Stimulated activated memory B cell treated with anti-CD40 and anti-IgM and Interleukin-4, amounts not matched to agents 10 μg/mL and 1 μg/mL and 100 μg/mL, for 72 hours (primary cell): ENCODE data around the gene MOB3B.
A peak's percentile ranks its signal among the peaks of the same experiment; 100 is the strongest.

Experiments used
- ATAC-seq: fragments of 150-1000 bp; cut with Tn5 transposase; 2 replicates; pipeline ENCODE4 v1.10.0; 2021
- H3K27ac Mint-ChIP-seq: one replicate; pipeline ENCODE4 v1.8.0; 2022; ENCODE audit warnings: mild to moderate bottlenecking, mixed read lengths
- H3K27me3 Mint-ChIP-seq: one replicate; pipeline ENCODE4 v1.8.0; 2022; ENCODE audit warnings: mixed read lengths
- H3K36me3 Mint-ChIP-seq: one replicate; pipeline ENCODE4 v1.8.0; 2022; ENCODE audit warnings: mixed read lengths
- H3K4me1 Mint-ChIP-seq: one replicate; pipeline ENCODE4 v1.8.0; 2022; ENCODE audit warnings: mixed read lengths
- H3K4me3 Mint-ChIP-seq: one replicate; pipeline ENCODE4 v1.8.0; 2022; ENCODE audit warnings: mild to moderate bottlenecking, moderate library complexity, mixed read lengths
- H3K9me3 Mint-ChIP-seq: one replicate; pipeline ENCODE4 v1.8.0; 2022; ENCODE audit warnings: mixed read lengths

The MOB3B gene

DNA sequence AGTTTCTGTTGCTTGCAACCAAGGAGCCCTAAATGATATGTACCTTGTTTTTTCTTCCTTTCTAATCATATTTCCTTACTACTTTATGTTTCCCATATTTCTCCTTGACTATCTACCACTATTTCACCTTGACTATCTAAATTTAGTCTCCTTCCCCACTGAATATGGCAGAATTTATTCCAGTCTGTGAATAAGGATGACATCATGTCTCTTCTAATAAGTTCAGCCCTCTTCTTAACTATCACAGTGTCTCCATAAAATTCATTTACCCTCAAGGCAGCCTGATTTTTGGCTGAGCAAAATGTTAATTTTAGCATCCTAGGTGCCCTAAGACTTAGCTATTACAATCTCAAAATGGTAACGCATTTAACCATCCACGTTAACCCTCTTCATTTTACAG lies 133.1 kb downstream of the MOB3B start:
- H3K36me3 Mint-ChIP-seq: peaks cover 14% of the 10 kb centered on the region
- peaks cover 58% of the 10 kb centered on the region for H3K4me1 Mint-ChIP-seq
- no peak for ATAC-seq
- no peak overlapping the region for H3K4me3 Mint-ChIP-seq
- no peaks in the 10 kb centered on the region for H3K9me3 Mint-ChIP-seq
- H3K27me3 Mint-ChIP-seq: no peaks in the 10 kb centered on the region
- no peak overlapping the region for H3K27ac Mint-ChIP-seq

DNA sequence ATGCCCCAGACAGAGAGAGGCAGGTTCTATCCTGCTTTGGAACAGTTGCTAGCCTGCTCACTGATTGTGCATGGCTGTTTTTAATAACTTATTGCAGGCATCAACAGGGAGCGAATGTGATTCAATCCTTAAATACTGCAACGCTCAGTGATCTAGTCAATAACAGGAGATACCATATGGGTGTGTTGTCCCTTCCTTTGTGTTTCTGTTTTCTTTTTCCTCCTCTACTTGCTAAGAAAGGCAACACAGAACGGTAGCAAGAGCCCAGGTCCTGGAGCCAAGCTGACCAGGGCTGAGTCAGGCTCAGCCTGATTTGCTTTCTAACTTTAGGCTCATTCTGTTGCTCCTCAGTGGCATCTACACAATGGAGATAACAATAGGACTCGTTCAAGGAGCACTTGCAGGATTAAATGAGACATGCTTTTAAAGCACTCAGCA lies 134.1 kb downstream of the MOB3B start:
- H3K27me3 Mint-ChIP-seq: no peaks in the 10 kb centered on the region

DNA sequence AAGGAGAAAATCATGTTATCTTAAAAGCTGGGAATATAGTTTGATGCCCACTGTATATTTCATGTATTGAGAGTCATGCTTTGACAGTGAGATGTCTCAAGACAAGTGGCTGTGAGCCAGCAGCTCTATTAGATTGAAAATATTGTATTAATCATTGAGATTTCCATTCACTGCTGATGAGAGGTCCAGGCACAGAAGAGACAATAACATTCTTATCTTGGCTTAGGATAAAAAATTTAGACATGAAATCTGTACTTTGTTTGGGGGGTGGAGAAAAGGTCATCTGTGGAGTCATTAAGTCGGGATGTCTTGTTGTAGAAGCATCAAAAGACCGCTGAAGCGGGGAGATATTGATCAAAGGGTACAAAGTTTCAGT lies 134.8 kb downstream of the MOB3B start:
- H3K36me3 Mint-ChIP-seq: peaks cover 14% of the 10 kb centered on the region
- H3K4me1 Mint-ChIP-seq: peaks cover 53% of the 10 kb centered on the region
- H3K27ac Mint-ChIP-seq: peak overlapping the region; percentile 65
- ATAC-seq: no peak
- no peaks in the 10 kb centered on the region for H3K27me3 Mint-ChIP-seq
- no peaks in the 10 kb centered on the region for H3K9me3 Mint-ChIP-seq
- H3K4me3 Mint-ChIP-seq: no peak overlapping the region

More for the DNA sequence above, 134.1 kb downstream of the MOB3B start:
- Mint-ChIP-seq H3K9me3 (no peaks in the 10 kb centered on the region), H3K27ac (peak overlapping the region; percentile 65), H3K4me3 (no peak overlapping the region), H3K4me1 (peaks cover 59% of the 10 kb centered on the region), H3K36me3 (peaks cover 14% of the 10 kb centered on the region)
- no peak for ATAC-seq

DNA sequence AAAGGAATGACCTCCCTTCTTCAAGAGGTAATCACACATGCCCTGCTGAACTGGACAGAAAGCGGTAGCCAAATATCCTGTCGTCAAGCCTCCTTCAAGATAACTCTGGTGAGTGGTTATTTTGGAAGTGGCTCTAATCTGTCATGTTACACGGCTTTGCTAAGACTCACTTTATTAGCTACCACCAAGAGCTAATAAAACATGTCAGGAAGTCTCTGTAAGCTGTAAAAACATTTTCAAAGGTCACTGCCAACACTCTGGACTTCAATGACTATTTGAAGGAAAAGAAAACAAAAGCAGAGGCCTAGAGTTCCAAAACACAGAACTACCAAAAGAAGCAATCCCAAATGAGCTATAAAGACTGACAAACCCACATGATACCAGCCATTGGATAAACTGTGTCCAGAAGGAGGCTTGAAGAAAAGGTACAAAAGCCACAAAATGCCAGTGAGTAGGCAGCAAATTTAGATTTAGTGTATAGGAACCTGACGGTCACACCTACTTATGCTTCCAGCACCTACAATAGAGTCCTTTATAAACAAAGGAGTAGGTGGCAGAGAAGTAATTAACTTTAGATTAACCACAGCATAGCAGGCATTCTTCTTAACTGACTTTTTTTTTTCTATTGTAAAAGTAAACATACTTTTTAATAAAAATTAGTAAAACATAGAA lies 135.3 kb downstream of the MOB3B start:
- ATAC-seq: no peak
- Mint-ChIP-seq H3K4me1 (peaks cover 51% of the 10 kb centered on the region), H3K36me3 (peaks cover 14% of the 10 kb centered on the region), H3K4me3 (no peak overlapping the region), H3K27ac (peak overlapping the region; percentile 65), H3K9me3 (no peaks in the 10 kb centered on the region), H3K27me3 (no peaks in the 10 kb centered on the region)

DNA sequence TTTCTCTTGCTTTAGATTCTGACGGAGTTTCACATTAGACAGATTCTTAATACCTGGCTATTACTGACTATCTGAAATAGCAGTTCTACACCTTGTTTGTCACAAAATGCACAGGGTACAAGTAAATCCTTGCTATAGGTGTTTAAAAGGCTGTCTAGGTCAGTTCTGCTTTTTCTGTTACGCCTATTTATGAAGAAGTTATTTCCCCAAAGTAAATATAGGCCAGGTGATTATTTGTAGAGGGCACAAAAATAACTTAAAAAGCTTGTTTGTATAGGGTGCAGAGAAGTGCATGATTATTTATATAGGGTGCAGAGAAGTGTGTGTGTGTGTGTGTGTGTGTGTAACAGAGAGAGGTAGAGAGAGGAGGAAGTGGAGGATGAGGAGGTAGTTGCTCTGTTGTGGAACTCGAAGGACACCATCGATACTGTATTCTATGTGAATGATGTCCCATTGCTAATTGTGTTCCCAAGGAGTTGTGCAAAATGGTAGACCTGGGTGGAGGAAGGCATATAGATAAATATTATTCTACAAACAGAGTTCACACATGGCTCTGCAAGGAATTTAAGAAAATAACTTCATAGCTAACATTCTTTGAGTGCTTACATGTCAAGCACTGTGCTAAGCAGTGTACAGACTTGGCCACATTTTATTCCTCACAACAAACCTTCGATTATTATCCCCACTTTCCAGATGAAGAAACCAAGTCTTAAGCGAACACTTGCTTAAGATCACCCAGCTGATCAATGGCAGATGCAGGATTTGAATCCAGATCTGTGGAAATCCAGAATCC lies 136.4 kb downstream of the MOB3B start:
- H3K4me1 Mint-ChIP-seq: peaks cover 56% of the 10 kb centered on the region
- H3K27ac Mint-ChIP-seq: peak overlapping the region; percentile 67
- peaks cover 14% of the 10 kb centered on the region for H3K36me3 Mint-ChIP-seq
- no peaks in the 10 kb centered on the region for H3K9me3 Mint-ChIP-seq
- peak overlapping the region; percentile 54 for H3K4me3 Mint-ChIP-seq
- peak; percentile 58 for ATAC-seq
- H3K27me3 Mint-ChIP-seq: no peaks in the 10 kb centered on the region

DNA sequence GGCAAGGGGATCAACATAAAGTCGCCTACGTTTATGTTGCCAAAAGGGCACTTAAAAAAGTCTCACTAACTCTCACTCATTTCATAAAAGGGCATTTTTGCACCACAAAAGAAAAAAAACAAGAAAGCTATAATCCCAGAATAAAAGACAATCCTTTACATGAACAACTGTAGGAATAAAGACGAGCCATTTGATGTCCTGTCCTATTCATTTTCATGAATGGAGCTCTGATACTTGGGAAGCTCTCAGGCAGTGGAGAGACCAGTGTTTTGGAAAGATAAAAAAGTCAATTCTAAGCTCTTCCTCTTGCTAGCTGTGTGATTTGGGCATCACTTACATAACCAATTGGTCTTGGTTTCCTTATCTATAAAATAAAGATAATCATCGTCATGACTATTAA lies 137.2 kb downstream of the MOB3B start:
- Mint-ChIP-seq H3K27ac (peak overlapping the region; percentile 67), H3K27me3 (no peaks in the 10 kb centered on the region), H3K9me3 (no peaks in the 10 kb centered on the region), H3K4me1 (peaks cover 61% of the 10 kb centered on the region), H3K36me3 (peaks cover 14% of the 10 kb centered on the region), H3K4me3 (no peak overlapping the region)
- ATAC-seq: no peak

DNA sequence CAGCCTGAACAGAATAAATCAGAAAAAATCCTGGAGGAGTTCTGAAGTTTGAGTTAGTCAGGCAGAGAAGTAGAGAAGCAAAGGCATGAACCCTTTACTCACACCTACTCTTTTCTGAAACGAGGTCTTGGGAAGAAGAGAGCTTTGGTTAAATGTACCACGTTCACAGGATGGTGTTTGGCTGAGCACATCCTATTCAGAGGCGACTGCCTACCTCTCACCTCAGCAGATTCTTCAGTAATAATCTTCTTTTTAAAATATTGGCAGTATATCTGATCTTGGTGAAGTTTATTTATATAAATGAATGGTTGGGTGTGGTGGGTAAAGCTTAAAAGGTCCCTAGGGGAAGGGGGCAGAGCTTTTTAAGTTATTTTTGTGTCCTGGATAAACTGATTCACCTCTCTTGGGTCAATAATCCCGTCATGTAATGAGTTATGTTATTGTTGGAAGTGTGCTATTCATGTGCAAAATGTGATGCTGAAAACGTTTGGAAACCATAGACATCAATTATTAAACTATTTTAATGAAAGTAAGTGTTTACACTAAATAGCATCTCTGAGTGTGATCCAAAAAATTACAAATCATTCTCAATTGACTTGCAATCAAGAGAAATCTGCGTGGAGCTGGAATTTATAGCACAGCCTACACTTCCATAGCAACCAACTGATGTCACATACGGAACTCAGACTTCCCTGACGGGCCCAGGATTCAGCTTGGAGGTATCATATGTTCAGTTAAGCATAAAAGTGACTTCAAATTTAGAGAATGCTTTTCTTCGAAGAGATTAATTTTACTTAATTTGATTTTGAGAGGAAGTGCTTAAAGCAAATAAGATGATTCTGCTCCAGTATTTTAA lies 138.3 kb downstream of the MOB3B start:
- no peaks in the 10 kb centered on the region for H3K9me3 Mint-ChIP-seq
- H3K27me3 Mint-ChIP-seq: no peaks in the 10 kb centered on the region
- H3K36me3 Mint-ChIP-seq: peaks cover 6% of the 10 kb centered on the region
- ATAC-seq: no peak
- no peak overlapping the region for H3K4me3 Mint-ChIP-seq
- peaks cover 73% of the 10 kb centered on the region for H3K4me1 Mint-ChIP-seq
- H3K27ac Mint-ChIP-seq: peak overlapping the region; percentile 68

DNA sequence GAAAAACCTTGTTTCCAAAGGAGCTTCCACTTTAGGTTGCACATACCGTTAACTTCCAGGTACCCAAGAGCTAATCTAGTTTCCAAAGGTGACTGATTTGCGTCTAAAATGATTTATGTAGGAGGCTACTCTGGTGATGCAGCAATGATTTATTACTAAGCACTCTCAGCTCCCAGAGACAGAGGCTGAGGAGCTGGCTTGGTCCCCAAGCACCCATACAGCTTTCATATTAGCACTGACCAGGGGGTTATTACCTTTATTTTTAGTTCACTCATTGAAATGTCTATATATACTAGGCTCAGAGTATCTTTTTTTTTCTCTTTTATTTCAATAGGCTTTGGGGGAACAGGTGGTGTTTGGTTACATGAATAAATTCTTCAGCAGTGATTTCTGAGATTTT lies 141.5 kb downstream of the MOB3B start:
- Mint-ChIP-seq H3K36me3 (no peaks in the 10 kb centered on the region), H3K27me3 (no peaks in the 10 kb centered on the region), H3K9me3 (no peaks in the 10 kb centered on the region), H3K4me3 (no peak overlapping the region), H3K4me1 (peaks cover 80% of the 10 kb centered on the region), H3K27ac (peak overlapping the region; percentile 25)
- ATAC-seq: no peak

DNA sequence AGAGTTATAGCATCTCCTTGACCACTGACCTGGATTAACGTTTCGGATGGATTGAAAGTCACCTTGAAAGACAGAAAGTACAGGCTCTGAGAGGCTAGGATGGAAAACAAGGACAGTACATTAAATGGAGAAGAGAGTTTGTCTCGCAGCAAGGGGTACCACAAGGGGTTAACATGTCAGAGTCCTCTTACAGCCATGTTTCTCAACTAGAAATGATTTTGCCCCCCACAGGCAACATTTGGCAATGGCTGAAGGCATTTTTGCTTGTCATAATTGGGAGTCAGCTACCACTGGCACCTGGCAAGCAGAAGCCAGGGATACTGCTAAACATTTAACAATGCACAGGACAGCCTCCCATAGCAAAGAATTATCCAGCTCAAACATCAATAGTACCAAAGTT lies 141.9 kb downstream of the MOB3B start:
- H3K9me3 Mint-ChIP-seq: no peaks in the 10 kb centered on the region
- no peaks in the 10 kb centered on the region for H3K27me3 Mint-ChIP-seq
- no peak overlapping the region for H3K4me3 Mint-ChIP-seq
- no peaks in the 10 kb centered on the region for H3K36me3 Mint-ChIP-seq
- ATAC-seq: no peak
- peak overlapping the region; percentile 41 for H3K27ac Mint-ChIP-seq
- H3K4me1 Mint-ChIP-seq: peaks cover 80% of the 10 kb centered on the region

DNA sequence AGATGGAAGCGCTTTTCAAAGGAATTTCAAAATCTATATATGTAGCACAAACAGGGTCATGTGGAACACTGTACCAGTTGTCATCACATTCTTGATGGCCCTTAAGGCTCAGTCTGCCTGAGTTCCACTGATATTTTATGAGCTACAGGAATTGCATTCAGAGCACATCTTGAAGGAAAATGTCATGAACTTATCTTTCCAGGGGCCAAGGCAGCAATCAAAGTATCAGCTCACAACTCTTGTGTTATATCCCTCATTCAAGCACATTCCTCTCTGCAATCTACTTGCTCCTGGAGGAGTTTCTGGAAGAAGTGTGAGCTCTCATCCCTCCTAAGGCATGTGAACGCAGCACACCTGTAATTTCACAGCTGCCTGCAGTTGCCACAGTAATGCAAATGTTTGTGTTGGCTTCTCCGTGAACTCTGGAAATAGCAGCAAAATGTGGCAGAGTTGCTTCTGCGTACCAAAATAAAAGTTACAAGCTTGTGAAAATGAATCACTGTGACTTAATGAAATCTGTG lies 143.0 kb downstream of the MOB3B start:
- Mint-ChIP-seq H3K4me1 (peaks cover 76% of the 10 kb centered on the region), H3K36me3 (no peaks in the 10 kb centered on the region), H3K27me3 (no peaks in the 10 kb centered on the region), H3K27ac (peak overlapping the region; percentile 41), H3K4me3 (peak overlapping the region; percentile 15), H3K9me3 (no peaks in the 10 kb centered on the region)
- no peak for ATAC-seq

DNA sequence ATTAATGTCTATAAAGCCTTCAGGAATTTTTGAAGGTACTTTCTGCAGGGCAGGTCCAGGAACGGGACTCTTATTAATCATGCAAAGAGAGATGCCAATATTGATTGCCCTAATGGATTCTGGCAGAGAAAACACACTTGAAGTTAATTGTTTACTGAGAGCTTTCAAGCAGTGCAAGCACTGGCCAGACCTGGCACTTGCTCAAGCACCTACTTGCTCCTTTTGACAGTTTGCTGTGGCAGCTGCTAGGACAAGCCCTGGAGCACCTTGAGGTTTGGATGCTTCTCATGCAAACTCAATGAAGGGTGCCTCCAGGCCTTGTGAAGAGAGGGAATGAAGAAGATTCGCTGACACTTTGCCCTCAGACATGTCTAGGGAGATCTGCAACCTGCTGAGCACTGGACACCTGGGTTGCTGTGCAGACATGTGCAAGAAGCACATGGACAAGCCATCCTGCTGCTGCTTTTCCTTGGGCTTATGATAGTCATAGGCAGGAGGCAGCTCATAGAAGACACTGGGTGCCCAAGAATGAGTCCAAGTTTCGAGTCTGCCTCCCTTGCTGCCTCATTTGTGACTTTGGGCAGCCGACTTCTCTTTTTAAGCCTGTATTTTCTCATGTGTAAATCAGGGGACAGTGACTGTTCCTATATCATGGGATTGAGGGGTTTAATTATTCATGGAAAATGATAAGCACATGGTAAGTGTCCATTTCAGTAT lies 143.8 kb downstream of the MOB3B start:
- H3K4me3 Mint-ChIP-seq: no peak overlapping the region
- H3K36me3 Mint-ChIP-seq: no peaks in the 10 kb centered on the region
- H3K27me3 Mint-ChIP-seq: no peaks in the 10 kb centered on the region
- ATAC-seq: no peak
- peaks cover 76% of the 10 kb centered on the region for H3K4me1 Mint-ChIP-seq
- no peaks in the 10 kb centered on the region for H3K9me3 Mint-ChIP-seq
- peak overlapping the region; percentile 41 for H3K27ac Mint-ChIP-seq

DNA sequence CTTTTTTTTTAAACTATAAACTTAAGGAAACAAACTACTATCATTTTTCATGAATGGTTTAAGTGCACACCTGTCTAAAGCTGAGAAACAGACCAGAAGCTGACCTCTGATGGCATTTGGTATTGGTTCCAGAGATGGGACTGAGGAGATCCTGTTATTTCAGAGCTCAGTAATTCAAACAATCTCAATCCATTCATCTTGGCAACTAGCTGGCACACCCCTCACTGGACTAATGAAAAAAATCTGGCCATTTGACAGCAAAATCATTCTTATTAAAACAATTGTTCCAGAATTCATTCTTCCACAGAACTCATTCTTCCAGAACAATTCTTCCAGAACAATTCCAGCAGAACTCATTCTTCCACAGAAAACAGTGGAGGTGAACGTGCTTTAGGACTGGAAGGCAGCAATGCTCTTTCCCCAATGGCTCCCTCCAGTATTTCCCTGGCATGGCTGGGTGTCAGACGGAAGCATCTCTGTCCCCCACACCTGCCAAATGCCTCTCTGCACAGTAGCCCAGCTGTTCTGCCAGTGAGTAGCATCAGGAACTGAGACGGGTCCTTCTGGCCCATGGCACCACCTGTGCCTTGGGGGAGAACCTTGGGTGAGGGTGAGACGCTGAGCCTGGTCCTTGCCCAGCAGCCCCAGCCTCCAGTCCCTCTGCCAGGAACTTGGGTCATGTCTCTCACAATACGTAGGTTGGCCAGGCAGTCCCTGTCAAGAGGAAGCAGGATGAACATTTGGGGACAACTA lies 145.2 kb downstream of the MOB3B start:
- Mint-ChIP-seq H3K4me1 (peaks cover 84% of the 10 kb centered on the region), H3K36me3 (no peaks in the 10 kb centered on the region), H3K9me3 (no peaks in the 10 kb centered on the region), H3K4me3 (no peak overlapping the region), H3K27ac (peak overlapping the region; percentile 73), H3K27me3 (no peaks in the 10 kb centered on the region)
- peak; percentile 53 for ATAC-seq

DNA sequence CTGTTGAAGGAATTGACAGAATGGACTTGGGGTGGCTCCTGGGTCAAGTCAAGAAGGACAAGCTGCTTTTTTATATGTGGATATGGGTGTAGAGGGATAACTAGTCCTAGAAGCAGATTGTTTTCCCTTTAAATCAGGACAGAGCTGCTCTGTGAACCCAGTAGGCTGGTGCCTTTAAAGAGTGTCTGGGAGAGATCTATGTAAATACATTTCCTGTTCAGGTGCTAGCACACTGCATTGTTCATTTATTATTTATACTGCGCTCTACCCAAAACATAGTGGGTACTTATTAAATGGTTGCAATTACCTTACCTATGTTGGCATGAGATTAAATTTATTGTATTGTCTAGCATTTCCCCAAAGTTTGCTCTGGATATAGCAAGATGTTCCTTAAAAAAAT lies 146.1 kb downstream of the MOB3B start:
- Mint-ChIP-seq H3K36me3 (no peaks in the 10 kb centered on the region), H3K4me1 (peaks cover 84% of the 10 kb centered on the region), H3K9me3 (no peaks in the 10 kb centered on the region), H3K27me3 (no peaks in the 10 kb centered on the region), H3K4me3 (no peak overlapping the region), H3K27ac (peak overlapping the region; percentile 73)
- ATAC-seq: no peak

DNA sequence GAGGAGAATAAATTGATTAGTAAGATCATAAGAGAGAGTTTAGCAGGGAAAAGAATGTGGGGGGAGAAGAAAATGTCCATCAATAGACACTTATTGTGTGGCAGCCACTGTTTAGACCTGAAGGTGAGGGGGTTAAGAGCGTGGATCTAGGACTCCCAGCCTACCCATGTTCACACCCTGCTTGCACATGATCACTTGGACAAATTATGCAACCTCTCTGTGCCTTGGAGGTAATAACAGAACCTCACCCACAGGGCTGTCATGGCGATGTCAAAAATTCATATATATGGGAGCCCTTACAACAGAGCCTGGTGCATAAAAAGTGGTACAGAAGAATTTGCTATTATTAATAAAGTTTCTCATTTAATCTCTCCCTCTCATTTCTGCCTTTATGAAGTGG lies 146.6 kb downstream of the MOB3B start:
- ATAC-seq: no peak
- peak overlapping the region; percentile 73 for H3K27ac Mint-ChIP-seq
- peaks cover 87% of the 10 kb centered on the region for H3K4me1 Mint-ChIP-seq
- no peaks in the 10 kb centered on the region for H3K9me3 Mint-ChIP-seq
- H3K4me3 Mint-ChIP-seq: no peak overlapping the region
- H3K36me3 Mint-ChIP-seq: no peaks in the 10 kb centered on the region
- no peaks in the 10 kb centered on the region for H3K27me3 Mint-ChIP-seq
